ENCODE measurements around the gene ESX1.

GRCh38 chrX:104280609-104281008, 25.9 kb upstream of the ESX1 start:
- TF ChIP-seq CTCF (IDR thresholded peaks at IDR 0.05) (no peak), POLR2AphosphoS5 (IDR thresholded peaks at IDR 0.05) (no peak)
